Stomach (tissue), 9 donors: ENCODE results near the gene OSCAR. TPM values are rescaled to one million over a fixed set of nuclear protein-coding genes. Genes with fewer than 3 reads are reported as not detected.

ENCODE experiments used
- DNase-seq, 2 donors: peaks; one replicate each; pipeline versions ENCODE4 v3.0.0 to v3.0.0-alpha.2; 2013 to 2019
- H3K27ac ChIP-seq, 5 donors: fragments of 200-600 bp in 4 of 5; sonication (generic) in 4 of 5; one replicate each; pipeline ENCODE4 v1.5.1; 2013 to 2019; ENCODE audit warnings: mild to moderate bottlenecking in 1 of 5, moderate library complexity in 1 of 5
- H3K27me3 ChIP-seq, 3 donors: fragments of 200-600 bp; sonication (generic); one replicate each; pipeline ENCODE4 v1.5.1; 2017 to 2019; ENCODE audit warnings: mixed run types in 1 of 3
- H3K36me3 ChIP-seq, 4 donors: fragments of 200-600 bp; sonication (generic); 1 replicate in 3 of 4; 2 replicates in 1 of 4; pipeline ENCODE4 v1.5.1; 2016 to 2019
- H3K4me1 ChIP-seq, 4 donors: fragments of 200-600 bp; sonication (generic); one replicate each; pipeline ENCODE4 v1.5.1; 2016 to 2019
- H3K4me3 ChIP-seq, 4 donors: fragments of 200-600 bp; sonication (generic) in 3 of 4; one replicate each; pipeline ENCODE4 v1.5.1; 2016 to 2019; ENCODE audit warnings: mild to moderate bottlenecking in 1 of 4
- H3K9me3 ChIP-seq, 4 donors: fragments of 200-600 bp; sonication (generic); one replicate each; pipeline ENCODE4 v1.5.1; 2016 to 2019
- CTCF ChIP-seq, 7 experiments: fragments of 450-650 bp in 4 of 7; fragments of 200-600 bp in 3 of 7; sonication (generic) in 3 of 7; IDR thresholded peaks; one replicate each; pipeline ENCODE4 v1.5.1; 2016 to 2019; ENCODE audit warnings: antibody characterized with exemption in 7 of 7, control low read depth in 2 of 7, mild to moderate bottlenecking in 1 of 7
- EP300 ChIP-seq: sonication (generic); formaldehyde crosslinking; IDR thresholded peaks from one replicate; pipeline ENCODE4 v1.6.1; 2017; ENCODE audit warnings: antibody characterized with exemption
- POLR2A ChIP-seq, 4 donors: fragments of 450-650 bp; IDR thresholded peaks; one replicate each; pipeline ENCODE4 v1.6.1; 2016; ENCODE audit warnings: antibody characterized with exemption in 4 of 4, control low read depth in 2 of 4, mild to moderate bottlenecking in 1 of 4, moderate library complexity in 1 of 4
- POLR2AphosphoS5 ChIP-seq, 3 donors: sonication (generic); formaldehyde crosslinking; IDR thresholded peaks; one replicate each; pipeline ENCODE4 v1.6.1; 2016; ENCODE audit warnings: antibody characterized with exemption in 3 of 3
- WGBS, 5 donors: extraction: QIAGEN DNeasy Blood & Tissue Kit in 3 of 5; methylation state at CpG; one replicate each; pipeline versions ENCODE4 v1.1.5 to v1.1.7; 2013 to 2018; 5-methylcytosine and 5-hydroxymethylcytosine counted together
- intact Hi-C: fragments of 100-400 bp; cut with DNase I; formaldehyde crosslinking; loops from one replicate; pipeline ENCODE4 v1.15.1; 2023; ENCODE audit warnings: low total_unique reads
- polyA plus RNA-seq, 3 donors: library from polyadenylated mRNA; stranded (reverse); fragments of 200-250 nt; gene quantifications; one replicate each; pipeline ENCODE4 v1.2.3, GENCODE V29; 2013
- total RNA-seq, 5 donors: library from RNA; depleted of rRNA; stranded (reverse); fragments of >200 nt; gene quantifications; one replicate each; pipeline versions ENCODE4 v1.1.0 to v1.2.3, GENCODE V29; 2014 to 2016
- donor health status: healthy with polysubstance abuse.
- donor health status: Bipolar disorder and iron deficiency.
- donor health status: healthy.

OSCAR gene
- total and polyA plus RNA-seq, 8 donors: 0.45 to 2.6 (median 0.88) TPM; not detected in 4

GRCh38 chr19:54107876-54108490 is 7.4 kb upstream of the OSCAR start:
- Histone ChIP-seq H3K4me3 (no peak overlapping the region), H3K27ac (no peak overlapping the region), H3K4me1 (peaks cover 10 to 21% (median 16%) of the 10 kb centered on the region in 4 donors), H3K27me3 (no peaks in the 10 kb centered on the region), H3K36me3 (peaks cover 52 to 78% (median 78%) of the 10 kb centered on the region in 4 donors), H3K9me3 (no peaks in the 10 kb centered on the region)
- TF ChIP-seq POLR2AphosphoS5 (IDR thresholded peaks at IDR 0.05): no peak
- TF ChIP-seq POLR2A (IDR thresholded peaks at IDR 0.05): no peak
- no peak for TF ChIP-seq CTCF (IDR thresholded peaks at IDR 0.05)
- no peak for TF ChIP-seq EP300
- no peak for DNase-seq
- intact Hi-C loops: no loop called here
- 69 to 79% (median 77%) methylated on average over 18 to 21 of the region's 21 CpGs for whole genome bisulfite sequencing, 5 donors

- Histone ChIP-seq H3K27ac (no peak overlapping the region), H3K4me3 (no peak overlapping the region), H3K4me1 (peaks cover 15 to 29% (median 22%) of the 10 kb centered on the region in 4 donors), H3K36me3 (peaks cover 52 to 72% (median 68%) of the 10 kb centered on the region in 4 donors), H3K27me3 (no peaks in the 10 kb centered on the region), H3K9me3 (no peaks in the 10 kb centered on the region)
- TF ChIP-seq EP300: no peak
- no peak for TF ChIP-seq CTCF (IDR thresholded peaks at IDR 0.05)
- no peak for TF ChIP-seq POLR2AphosphoS5 (IDR thresholded peaks at IDR 0.05)
- TF ChIP-seq POLR2A (IDR thresholded peaks at IDR 0.05): no peak
- DNase-seq: no peak
- 81 to 85% (median 83%) methylated on average over 15 of the region's 15 CpGs for WGBS, 5 donors
- intact Hi-C loops: no loop called here
Observed at GRCh38 chr19:54106716-54107115, 6.1 kb upstream of the OSCAR start.

- no peak overlapping the region for H3K4me3 ChIP-seq
- H3K9me3 ChIP-seq: no peaks in the 10 kb centered on the region
- H3K27ac ChIP-seq: no peak overlapping the region
- H3K36me3 ChIP-seq: peaks cover 50 to 63% (median 59%) of the 10 kb centered on the region in 4 donors
- peaks cover 15 to 30% (median 22%) of the 10 kb centered on the region in 4 donors for H3K4me1 ChIP-seq
- H3K27me3 ChIP-seq: no peaks in the 10 kb centered on the region
- DNase-seq: no peak
- intact Hi-C loops: no loop called here
- no peak for TF ChIP-seq POLR2AphosphoS5 (IDR thresholded peaks at IDR 0.05)
- TF ChIP-seq EP300: no peak
- TF ChIP-seq POLR2A (IDR thresholded peaks at IDR 0.05): no peak
- TF ChIP-seq CTCF (IDR thresholded peaks at IDR 0.05): no peak
- WGBS, 5 donors: 86 to 92% (median 91%) methylated on average over 10 of the region's 10 CpGs
Observed at GRCh38 chr19:54105796-54106195, 5.2 kb upstream of the OSCAR start.

DNA sequence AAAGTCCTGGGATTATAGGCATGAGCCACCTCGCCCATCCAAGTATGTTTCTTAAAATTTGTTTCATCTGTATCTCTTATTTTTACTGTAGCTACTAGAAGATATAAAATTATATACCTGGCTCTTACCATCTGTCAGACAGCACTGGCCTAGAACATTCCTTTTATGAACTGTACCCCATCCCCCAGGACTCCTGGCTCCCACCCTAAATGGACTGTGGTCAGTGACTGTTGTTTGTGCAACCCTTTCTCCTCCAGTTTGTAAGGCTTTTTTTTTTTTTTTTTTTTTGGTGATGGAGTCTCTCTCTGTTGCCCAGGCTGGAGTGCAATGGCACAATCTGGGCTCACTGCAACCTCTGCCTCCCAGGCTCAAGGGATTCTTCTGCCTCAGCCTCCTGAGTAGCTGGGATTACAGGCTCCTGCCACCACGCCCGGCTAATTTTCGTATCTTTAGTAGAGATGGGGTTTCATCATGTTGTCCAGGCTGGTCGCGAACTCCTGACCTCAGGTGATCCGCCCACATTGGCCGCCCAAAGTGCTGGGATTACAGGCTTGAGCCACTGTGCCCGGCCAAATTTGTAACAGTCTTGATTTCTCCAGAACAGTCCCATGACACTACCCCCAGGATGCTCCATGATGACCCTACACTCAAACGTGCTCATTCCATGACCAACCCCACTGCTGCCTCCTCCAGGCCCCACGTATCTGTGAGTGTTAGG is 4.6 kb upstream of the OSCAR start:
- intact Hi-C loops: no loop called here
- peaks cover 44 to 56% (median 53%) of the 10 kb centered on the region in 4 donors for H3K36me3 ChIP-seq
- H3K4me1 ChIP-seq: peaks cover 15 to 30% (median 22%) of the 10 kb centered on the region in 4 donors
- H3K27me3 ChIP-seq: no peaks in the 10 kb centered on the region
- TF ChIP-seq EP300 (no peak), CTCF (IDR thresholded peaks at IDR 0.05) (no peak), POLR2AphosphoS5 (IDR thresholded peaks at IDR 0.05) (no peak), POLR2A (IDR thresholded peaks at IDR 0.05) (no peak)
- WGBS, 5 donors: 85 to 91% (median 85%) methylated on average over 8 to 11 of the region's 11 CpGs
- H3K4me3 ChIP-seq: no peak overlapping the region
- H3K9me3 ChIP-seq: no peaks in the 10 kb centered on the region
- H3K27ac ChIP-seq: no peak overlapping the region
- no peak for DNase-seq
